Epithelial cell of esophagus (primary cell): ENCODE results near the gene BSX.

Experiments used
- DNase-seq: peaks from one replicate; pipeline ENCODE4 v3.0.0; 2010; ENCODE audit warnings: low read depth
- H3K4me3 ChIP-seq: 2 replicates; pipeline ENCODE4 v1.5.1; 2011; ENCODE audit warnings: mild to moderate bottlenecking, low read length, control low read depth
- TF ChIP-seq, protein P1 (sequence below): IDR thresholded peaks from 2 replicates; pipeline ENCODE4 v1.5.1; 2011; ENCODE audit warnings: low read depth, mild to moderate bottlenecking, low read length, control low read depth, inconsistent platforms; ENCODE audit not compliant: insufficient read depth; ENCODE audit errors: missing control alignments

Gene BSX

DNA sequence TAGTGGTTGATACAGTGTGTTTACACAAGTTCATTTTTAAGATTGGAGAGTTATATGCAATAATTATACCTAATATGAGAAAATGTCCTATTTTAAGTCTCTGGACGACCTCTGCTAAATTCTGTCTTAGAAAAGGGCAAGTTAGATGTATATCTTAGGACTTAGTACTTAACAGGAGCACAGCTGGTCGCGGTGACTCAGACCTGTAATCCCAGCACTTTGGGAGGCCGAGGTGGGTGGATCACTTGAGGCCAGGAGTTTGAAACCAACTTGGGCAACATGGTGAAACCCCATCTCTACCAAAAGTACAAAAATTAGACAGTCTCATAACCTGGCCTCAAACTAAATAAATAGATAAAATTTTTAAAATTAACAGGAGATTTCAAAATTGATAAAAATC is 27.2 kb downstream of the BSX start:
- no peak overlapping the region for H3K4me3 ChIP-seq
- TF ChIP-seq, protein P1, sequence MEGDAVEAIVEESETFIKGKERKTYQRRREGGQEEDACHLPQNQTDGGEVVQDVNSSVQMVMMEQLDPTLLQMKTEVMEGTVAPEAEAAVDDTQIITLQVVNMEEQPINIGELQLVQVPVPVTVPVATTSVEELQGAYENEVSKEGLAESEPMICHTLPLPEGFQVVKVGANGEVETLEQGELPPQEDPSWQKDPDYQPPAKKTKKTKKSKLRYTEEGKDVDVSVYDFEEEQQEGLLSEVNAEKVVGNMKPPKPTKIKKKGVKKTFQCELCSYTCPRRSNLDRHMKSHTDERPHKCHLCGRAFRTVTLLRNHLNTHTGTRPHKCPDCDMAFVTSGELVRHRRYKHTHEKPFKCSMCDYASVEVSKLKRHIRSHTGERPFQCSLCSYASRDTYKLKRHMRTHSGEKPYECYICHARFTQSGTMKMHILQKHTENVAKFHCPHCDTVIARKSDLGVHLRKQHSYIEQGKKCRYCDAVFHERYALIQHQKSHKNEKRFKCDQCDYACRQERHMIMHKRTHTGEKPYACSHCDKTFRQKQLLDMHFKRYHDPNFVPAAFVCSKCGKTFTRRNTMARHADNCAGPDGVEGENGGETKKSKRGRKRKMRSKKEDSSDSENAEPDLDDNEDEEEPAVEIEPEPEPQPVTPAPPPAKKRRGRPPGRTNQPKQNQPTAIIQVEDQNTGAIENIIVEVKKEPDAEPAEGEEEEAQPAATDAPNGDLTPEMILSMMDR = no peak
- DNase-seq = no peak

DNA sequence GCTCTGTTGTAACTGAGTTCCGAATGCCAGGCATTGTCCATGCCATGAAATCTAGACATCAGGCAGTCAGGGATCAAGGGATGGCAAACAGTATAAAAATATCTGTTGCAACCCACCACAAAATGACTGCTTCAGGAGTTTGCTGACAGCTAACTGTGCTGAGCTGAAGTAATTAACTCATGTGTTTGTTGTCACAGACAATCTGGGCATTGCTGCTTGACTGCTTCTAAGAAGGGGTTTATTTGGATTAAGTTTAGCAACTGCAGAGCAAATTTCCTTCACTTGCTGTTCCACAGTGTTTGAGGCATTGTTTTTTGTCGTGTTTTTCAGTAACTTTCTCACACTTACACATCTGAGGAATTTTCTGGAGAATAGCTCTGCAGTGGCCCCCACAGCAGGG is 30.4 kb downstream of the BSX start:
- DNase-seq = no peak
- no peak overlapping the region for H3K4me3 ChIP-seq
- TF ChIP-seq, protein P1 = no peak

DNA sequence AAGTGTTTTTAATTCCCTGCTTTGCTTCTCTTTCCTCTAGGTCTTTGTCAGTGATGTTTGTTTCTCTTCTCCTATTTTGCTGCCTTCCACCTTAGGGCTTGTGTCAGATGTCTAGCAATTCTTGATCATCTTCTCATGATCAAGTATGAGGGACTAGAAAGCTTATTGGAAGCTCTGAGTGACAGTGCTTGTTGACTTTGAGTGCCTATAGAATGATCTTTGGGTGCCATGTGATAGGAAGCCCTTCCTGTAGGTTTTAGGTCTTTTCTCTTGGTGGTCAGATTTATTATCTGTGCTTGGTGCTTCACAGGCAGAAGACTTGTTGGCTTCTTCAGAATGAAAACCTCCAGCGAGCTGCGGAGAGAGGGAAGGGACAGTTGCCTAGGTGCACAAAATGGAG is 43.1 kb downstream of the BSX start:
- DNase-seq = no peak
- H3K4me3 ChIP-seq = no peak overlapping the region
- TF ChIP-seq, protein P1 = no peak

DNA sequence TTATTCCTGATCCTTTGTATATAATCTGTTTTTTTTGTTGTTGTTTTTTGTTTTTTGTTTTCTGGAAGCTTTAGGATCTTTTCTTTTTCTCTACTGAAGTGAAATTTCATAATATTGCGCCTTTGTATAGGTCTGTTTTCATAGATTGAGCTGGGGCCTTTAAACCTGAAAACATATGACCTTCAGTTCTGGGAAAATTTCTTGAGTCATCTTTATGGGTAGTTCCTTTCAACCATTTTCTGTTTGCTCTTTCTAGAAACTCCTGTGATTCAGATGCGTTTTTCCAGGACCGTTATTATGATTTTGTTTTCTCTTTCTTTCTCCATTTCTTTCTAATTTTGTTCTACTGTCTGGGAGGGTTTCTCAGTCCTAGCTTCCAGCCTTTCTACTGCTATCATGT is 43.7 kb downstream of the BSX start:
- H3K4me3 ChIP-seq = no peak overlapping the region
- TF ChIP-seq, protein P1 = no peak

DNA sequence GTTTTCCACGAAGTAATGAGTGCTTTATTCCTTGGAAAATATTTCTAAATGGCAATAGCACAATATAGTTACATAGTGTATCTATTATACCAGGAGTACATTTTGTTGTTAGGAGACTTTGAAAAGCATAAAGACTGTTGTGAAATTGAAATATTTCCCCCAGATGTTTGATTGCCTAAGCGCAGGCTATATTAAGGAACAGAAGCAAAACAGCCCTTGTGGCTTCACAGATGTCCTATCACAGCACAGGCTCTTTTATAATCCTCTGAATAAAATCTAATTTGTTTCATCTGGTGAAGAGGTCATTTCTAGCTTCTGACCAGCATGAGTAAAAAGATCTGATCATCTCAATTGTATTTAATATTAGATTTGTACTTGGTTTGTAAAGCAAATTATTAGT is 48.2 kb downstream of the BSX start:
- TF ChIP-seq, protein P1 = no peak
- no peak for DNase-seq
- H3K4me3 ChIP-seq = no peak overlapping the region

More for the DNA sequence above, 43.7 kb downstream of the BSX start:
- no peak for DNase-seq

DNA sequence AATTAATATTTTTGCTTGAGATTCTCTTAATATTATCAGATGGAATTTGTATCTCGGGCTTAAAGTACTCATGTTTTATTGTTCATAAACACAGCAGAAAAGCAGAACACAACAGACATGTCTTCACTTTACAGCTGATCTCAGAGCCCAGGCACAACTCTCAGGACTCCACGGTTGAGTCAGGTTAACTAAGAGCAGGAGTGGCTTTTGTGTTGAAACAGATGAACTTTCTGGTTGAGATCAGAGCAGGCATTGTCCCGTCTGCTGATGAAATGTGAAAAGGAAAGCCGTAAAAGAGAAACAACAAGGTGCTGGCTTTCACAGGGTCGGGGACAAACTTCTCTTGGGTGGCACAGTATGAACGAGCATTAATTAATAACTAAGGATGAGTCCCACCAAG is 50.1 kb downstream of the BSX start:
- no peak overlapping the region for H3K4me3 ChIP-seq
- DNase-seq = no peak
- TF ChIP-seq, protein P1 = no peak
